Adrenal gland (tissue), 5 donors: ENCODE data around the gene LMX1B.

Source experiments
- POLR2A ChIP-seq, 2 donors: fragments of 450-650 bp; IDR thresholded peaks; one replicate each; pipeline ENCODE4 v1.6.1; 2017; ENCODE audit warnings: antibody characterized with exemption in 2 of 2, mild to moderate bottlenecking in 2 of 2, moderate library complexity in 1 of 2
- TF ChIP-seq, protein P1 (sequence below), 6 experiments: fragments of 450-650 bp in 4 of 6; fragments of 200-600 bp in 2 of 6; sonication (generic) in 1 of 6; IDR thresholded peaks; 1 replicate in 5 of 6; 2 replicates in 1 of 6; pipeline versions ENCODE4 v1.5.1 to v1.8.0; 2016 to 2021; ENCODE audit warnings: antibody characterized with exemption in 6 of 6, mild to moderate bottlenecking in 2 of 6, moderate library complexity in 1 of 6
- donor health status: DM: no; HTN: no; CAD: no.

DNA sequence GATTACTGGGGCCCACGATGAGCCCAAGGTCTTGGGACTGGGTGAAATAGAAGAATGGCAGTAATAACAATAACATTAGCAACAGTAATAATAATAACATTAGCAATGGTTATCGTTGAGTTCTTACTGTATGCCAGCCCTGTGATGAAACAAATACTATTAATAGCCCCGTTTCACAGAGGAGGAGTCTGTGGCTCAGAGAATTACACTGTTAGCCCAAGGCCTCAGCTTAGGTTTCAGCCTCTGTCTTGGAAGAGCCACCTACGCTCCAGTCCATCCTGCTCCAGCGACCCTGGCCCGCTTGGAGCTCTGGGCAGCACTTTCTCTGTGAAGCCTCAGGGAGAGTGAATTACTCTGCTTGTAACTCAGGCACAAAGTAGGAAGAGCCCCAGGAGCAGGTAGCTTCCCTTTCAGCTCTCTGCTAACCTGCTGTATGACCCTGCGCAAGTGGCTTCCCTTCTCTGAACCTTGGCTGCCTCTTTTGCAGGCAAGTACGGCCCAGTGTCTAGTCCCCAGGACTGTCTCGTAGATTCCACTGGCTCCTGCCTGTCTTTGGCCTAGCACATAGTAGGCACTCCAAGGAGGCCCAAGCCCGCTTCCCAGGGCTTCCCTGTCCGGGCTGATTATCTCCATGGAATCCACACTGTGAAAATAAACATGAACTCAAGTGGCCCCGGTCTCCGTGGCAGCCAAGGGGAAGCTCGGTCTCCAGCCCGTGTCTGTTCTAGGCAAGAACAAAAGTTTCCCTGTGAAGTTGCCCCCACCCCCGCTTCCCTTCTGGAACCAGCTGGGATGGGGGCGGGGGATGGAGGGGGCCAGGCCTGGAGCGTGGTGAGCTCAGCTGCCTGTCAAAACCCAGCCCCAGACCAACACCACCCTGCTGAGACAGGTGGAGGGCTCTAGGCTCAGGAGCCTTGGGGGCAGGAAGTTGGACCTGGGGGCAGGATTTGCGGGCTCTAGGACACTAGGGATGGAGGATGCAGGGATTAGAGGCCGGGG lies 26.2 kb upstream of the LMX1B start:
- TF ChIP-seq, protein P1, sequence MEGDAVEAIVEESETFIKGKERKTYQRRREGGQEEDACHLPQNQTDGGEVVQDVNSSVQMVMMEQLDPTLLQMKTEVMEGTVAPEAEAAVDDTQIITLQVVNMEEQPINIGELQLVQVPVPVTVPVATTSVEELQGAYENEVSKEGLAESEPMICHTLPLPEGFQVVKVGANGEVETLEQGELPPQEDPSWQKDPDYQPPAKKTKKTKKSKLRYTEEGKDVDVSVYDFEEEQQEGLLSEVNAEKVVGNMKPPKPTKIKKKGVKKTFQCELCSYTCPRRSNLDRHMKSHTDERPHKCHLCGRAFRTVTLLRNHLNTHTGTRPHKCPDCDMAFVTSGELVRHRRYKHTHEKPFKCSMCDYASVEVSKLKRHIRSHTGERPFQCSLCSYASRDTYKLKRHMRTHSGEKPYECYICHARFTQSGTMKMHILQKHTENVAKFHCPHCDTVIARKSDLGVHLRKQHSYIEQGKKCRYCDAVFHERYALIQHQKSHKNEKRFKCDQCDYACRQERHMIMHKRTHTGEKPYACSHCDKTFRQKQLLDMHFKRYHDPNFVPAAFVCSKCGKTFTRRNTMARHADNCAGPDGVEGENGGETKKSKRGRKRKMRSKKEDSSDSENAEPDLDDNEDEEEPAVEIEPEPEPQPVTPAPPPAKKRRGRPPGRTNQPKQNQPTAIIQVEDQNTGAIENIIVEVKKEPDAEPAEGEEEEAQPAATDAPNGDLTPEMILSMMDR (IDR thresholded peaks at IDR 0.05) = no peak
- TF ChIP-seq POLR2A (IDR thresholded peaks at IDR 0.05) = no peak
